Stimulated activated CD8-positive, alpha-beta memory T cell treated with anti-CD3 and anti-CD28 coated beads, Interleukin-4, amount 100 ng/mL, for 24 hours (primary cell): ENCODE data around the gene AGAP9.
"Not testable (repeated sequence)": the region's sequence is repeated elsewhere in the genome, so short reads cannot be mapped to it uniquely, and the experiment has no call there.

Experiments
- DNase-seq: peaks from one replicate; pipeline ENCODE4 v3.0.0-alpha.2; 2020; ENCODE audit warnings: low read depth

AGAP9 gene

DNA sequence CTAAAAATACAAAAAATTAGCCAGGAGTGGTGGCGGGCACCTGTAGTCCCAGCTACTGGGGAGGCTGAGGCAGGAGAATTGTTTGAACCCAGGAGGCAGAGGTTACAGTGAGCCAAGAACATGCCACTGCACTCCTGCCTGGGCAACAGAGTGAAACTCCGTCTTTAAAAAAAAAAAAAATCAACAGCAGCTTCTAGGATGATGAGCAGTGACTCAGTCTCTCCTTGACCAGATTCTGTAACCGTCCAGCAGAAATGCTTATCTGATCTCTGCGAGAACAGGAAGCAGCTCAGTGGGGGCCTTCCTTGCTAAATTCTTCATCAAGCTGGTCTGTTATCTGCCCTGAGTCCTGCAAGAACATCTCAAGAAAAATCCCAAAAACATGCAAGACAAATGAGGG lies 37.5 kb downstream of the AGAP9 start:
- not testable (repeated sequence) for DNase-seq

DNA sequence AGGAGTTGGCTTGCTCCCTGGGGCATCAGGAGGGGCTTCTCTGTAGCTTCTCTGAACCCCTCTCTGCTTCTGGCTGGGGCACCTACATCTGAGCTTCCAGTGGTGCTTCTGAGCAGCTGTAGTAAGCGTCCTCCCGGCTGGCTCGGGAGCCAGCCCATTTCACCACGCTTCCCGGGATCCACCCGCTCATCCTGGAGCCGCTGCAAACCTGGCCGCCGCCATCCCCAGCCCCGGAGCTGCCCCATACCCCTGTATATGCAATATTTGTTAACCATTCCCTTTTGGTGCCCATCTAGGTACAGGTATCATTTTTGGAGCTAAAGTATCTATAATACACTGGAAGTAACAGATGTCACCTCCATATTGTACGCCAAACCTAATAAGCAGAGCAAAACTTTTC lies 38.7 kb downstream of the AGAP9 start:
- DNase-seq = not testable (repeated sequence)

DNA sequence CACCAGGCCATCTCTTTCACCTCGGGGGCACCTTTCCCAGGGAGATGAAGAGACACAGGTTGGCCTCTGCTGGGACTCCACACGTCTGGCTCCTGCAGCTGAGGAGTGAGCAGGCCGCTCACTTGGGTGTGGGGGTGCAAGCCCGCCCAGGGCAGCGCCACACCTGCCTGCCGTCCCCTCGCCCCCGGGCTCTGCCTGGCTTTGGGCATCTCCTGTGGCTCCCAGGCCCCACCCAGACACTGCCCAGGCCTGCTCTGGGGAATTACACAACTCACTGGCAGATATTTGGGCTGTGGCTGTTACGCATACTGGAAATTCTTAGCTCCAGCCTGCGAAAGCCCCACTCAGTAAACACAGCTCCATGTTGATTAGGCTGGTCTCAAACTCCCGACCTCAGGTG lies 39.5 kb downstream of the AGAP9 start, which contains the start of gene ANXA8:
Gene ANXA8 (minus strand): TSS at position 193 of the 400 bp plus-strand sequence. CDS start 182 bp downstream, at position 11.
- DNase-seq = not testable (repeated sequence)

DNA sequence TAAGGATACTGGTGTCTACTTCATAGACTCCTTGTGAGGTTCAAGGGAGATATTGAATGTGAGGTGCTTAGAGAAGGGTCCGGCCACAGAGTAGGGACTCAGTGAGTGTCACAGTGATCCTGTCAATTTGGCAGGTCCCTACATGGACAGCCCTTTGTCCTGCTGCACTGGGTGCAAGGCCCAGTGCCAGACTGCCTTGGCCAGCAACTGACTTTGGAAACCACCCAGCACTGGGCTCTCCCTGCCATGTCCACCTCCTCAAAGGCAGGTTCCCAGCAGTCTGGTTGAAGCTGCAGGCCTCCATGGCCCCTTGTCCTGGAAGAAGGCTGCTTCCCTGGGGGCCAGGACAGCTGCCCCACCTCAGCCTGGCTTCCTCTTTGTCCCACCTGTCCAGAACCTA lies 41.1 kb downstream of the AGAP9 start:
- DNase-seq = not testable (repeated sequence)

DNA sequence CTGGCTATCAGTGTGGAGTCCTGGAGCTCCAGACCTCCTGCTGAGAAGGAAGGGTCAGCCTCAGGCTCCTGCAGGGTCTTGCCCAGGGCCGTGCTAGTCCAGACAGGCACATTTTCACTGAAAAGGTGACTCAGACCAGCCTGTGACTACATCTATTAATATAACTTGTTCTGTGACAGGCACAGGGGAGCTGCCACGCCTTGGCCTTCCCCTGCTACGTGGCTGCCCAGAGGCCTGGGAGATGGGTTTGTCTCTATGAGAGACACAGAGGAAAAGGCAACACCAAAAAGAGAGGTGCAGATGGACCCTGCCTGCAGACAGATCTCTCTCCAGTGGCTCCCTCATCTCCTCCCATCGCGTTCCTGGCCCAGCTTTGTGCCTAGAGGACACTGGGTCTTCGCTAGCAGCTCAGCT lies 41.7 kb downstream of the AGAP9 start:
- not testable (repeated sequence) for DNase-seq

DNA sequence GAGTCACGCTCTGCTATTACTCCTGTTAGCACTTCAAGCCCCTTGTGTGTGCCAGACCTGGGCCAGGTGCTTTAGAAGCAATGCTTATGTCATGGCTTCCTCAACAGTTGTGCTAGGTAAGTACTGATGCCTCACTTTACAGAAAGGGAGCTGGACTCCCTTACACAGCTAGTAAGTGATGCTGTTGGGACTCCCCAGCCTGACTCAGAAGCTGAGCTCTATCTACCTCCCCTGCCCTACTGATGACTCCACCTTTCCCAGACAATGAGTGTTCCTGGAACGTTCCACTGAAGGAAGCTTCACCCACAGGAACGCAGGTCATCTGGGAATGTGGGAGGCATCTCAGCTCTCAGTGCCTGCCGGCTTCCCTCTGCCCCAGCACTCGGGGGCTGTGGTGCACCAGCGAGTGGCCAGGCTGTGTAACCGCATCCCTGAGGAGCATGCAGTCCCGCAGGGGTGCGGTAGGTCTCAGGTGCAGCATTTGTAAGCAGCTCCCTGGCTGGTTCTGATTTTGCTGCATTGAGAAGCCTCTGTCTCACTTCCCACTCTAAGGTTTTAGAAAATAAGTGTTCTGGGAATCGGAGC lies 42.2 kb downstream of the AGAP9 start:
- not testable (repeated sequence) for DNase-seq

DNA sequence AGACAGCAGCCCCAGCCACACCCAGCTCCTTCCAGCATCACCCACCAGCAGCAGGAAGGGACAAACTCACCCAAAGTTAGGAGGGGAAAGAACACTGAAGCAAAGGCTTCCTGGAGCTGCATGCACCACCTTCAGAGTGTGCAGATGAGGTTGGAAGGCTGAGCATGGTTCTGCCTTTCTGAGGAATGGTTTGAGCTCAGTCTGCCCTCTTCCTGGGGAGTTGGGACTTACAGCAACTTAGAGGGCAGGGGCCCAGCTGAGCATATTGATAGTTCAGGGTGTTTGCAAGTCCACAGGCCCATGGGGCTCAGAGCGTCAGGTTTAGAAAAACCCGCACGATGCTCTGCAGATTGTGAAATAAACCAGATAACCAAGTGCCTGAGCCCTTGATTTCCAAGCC lies 43.3 kb downstream of the AGAP9 start:
- DNase-seq = not testable (repeated sequence)

DNA sequence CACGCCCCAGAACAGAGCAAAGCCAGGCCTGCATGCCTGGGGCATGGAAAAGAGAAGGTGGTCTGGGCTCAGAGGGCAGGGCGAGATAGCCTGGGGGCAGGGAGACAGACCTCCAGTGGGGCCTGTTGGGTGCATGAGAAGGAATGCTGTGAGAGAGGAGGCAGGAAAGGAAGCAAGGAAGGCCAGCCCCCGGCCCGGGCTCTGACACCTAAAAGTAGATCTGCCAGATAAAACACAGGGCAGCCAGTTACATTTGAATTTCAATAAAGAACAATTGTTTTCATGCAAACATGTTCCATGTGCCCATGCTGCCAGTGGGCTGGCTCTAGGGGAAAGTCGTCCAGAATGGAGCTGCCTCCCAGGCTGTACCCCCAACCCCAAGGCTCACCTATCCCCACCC lies 45.3 kb downstream of the AGAP9 start:
- DNase-seq = not testable (repeated sequence)

DNA sequence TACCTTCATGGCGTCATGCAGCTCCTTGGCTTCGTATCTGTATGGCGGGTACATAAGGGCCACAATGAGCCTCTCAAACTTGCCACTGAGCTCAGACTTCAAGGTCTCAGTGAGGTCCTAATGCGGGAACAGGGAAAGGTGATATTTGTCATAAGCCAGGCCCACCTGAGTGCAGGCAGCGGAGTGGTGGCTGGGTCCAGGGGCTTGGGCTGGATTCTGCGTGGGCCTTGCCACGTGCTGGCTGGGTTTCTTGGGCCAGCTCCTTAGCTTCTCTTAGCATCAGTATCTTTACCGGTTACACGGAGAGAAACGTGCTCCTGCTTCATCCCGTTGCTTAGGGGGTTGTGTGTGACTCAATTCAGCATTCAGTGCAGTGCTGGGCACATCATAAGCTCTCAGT lies 46.4 kb downstream of the AGAP9 start:
- DNase-seq = not testable (repeated sequence)

DNA sequence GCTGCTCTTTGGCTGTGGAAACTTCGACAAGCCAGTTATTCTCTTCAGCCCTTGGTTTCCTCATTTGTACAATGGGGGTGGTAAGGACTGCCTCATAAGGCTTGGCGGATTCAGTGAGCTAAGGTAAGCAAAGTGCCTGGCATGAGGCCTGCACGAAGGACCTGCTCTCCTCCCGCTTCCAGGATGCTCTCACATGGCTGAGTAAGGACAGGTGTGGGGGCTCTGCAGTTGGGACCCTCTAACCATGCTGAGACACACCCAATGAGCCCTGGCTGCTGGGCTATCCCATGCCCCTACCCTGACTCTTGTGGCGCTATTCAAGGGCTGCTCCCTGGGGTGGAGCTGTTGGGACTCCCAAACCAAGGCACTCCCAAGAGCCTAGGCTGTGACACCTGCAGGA lies 48.3 kb downstream of the AGAP9 start:
- not testable (repeated sequence) for DNase-seq

DNA sequence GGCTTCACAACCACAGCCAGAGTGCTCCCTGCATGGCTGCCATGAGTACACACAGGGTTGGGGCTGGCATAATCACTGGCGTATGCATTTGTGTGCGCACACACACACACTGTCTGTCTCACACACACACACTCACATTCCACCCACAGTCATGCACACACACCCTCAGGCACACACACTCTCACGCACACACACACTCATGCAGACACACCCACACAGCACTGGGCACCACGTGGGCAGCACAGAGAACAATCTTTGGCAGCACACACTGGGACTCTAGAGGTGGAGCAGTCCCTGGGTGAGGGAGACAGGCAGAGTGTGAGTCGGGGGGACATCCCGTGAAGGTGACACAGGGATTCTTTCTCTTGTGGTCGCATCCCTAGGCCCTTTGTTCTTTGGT lies 49.9 kb downstream of the AGAP9 start:
- not testable (repeated sequence) for DNase-seq

DNA sequence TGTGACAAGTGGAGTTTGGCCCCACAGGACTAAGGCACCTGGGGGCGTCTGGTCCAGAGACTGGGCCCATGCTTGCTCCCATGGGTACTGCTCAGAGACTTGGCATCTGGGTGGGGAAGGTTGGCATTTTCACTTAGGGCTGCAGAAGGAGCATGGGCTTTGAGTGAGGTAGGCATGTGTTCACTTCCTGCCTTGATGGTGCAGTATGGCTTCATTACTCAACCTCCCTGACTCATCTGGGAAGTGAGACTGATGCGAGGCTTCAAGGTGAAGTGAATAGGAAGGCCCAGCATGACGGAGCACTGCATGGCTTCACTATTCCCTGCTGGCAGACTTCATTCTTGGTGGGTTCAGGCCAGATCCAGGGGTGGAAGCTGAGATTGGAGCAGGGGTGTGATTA lies 50.8 kb downstream of the AGAP9 start:
- not testable (repeated sequence) for DNase-seq

DNA sequence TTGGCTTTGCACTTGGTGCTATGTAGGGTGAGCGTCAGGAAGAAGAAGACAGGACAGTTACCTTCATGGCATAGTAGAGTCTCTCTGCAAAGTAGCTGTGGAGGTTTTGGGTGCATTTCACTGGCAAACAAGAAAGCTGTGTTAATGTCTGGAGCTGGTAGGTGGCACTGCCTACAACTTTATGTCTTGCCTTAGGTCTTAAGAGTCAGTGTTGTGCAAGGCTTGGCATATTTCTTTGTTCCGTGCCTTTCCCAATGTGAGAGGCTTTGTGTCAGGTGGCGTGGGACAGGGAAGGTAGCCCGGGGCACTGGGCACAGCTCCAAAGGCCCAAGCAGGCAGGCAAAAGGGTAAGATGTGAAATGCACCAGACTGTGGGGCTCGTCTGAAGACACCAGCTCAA lies 51.4 kb downstream of the AGAP9 start:
- DNase-seq = not testable (repeated sequence)

DNA sequence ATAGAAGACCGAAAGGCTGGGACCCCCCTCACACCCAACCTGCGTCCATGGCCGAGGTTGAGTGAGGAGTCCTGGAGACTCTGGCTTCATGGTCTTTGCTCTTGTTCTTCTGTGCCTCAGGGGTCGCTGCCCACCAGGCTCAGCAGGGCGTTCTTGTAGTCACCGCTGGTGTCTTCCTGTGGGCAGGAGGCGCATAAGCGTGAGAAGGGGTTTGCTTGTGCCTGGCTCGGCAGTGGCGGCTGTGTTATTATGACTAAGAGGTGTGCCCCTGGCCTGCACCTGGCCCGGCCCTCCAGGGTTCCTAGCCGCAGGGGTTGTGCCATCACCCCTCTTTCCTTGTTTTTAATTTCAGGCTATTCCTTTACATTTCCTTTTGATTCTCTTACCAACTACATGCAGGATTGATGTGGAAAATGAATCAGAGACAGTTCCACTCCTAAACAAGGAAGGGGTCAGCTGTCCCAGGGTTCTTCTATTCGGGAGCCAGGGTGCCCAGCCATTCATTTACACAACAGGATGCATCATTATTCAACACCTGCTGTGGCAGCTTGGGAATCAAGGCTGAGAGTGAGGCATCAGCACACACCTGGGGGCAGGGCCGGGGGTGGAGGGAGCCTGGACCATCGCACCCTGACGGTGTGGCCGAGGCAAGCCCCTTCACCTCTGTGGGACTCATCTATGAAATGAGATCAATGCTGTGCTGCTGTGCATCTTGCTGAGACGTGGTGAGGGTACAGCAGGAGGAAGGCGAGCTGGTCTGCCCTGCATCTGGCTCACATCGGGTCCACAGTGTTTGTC lies 54.5 kb downstream of the AGAP9 start:
- not testable (repeated sequence) for DNase-seq

DNA sequence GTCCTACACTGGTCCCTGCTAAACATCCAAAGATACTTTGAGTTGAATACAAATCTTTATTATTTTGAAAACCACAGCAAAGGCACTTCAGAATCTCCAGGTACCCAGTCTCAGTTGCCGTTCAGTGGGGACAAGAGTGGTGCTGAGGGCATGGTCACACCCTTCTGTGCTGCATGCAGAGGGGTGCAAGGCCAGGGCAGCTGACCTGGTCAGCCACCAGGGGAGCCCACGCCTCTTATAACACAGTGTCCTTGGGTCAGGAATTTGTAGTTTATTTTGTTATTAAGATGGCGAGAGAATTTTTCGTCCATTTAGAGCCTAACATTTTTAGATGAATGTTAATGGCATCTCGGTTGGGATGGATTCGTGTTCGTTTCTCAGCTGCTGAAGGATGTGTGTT lies 55.5 kb downstream of the AGAP9 start:
- DNase-seq = not testable (repeated sequence)

DNA sequence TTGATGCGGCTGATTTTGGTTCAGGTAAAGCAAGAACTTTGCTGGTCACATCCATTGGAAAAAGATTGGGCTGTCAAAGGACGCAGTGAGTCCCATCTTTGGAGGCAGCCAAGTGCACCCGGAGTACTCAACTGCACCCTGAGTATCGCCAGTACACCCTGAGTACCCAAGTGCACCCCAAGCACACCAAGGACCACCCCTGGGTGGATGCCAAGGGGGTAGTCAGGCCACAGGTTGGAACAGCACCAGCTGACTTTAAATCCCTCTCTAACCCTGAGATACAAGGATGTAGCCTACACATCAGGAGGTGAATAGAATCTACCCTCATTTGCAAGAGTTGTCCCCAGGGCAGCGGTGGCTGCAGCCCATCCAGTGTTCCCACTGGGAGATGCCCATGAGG lies 56.0 kb downstream of the AGAP9 start:
- DNase-seq = not testable (repeated sequence)

DNA sequence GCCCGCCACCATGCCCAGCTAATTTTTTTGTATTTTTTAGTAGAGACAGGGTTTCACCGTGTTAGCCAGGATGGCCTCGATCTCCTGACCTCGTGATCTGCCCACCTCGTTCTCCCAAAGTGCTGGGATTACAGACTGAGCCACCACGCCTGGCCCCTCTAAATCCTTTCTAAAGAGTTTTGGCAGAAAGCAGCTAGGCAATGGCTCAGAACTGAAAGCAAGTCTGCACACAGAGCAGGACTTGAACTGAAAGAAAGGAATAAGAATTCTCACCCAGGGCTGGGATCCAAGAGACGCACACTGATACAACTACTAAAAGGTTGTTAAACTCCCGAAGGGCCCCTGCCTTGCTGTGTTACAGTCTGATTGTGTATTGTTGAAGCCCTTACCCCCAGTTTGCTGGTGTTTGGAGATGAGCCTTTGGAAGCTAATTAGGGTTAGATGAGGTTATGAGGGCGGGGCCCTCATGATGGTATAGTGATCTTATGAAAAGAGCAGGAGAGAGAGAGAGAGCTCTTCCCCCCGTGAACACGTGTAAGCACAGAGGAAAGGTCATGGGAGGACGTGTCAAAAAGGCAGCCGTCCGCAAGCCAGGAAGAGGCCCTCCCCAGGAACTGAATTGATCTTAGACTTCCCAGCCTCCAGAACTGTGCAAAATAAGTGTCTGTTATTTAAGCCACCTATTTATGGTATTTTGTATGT lies 58.1 kb downstream of the AGAP9 start:
- not testable (repeated sequence) for DNase-seq

DNA sequence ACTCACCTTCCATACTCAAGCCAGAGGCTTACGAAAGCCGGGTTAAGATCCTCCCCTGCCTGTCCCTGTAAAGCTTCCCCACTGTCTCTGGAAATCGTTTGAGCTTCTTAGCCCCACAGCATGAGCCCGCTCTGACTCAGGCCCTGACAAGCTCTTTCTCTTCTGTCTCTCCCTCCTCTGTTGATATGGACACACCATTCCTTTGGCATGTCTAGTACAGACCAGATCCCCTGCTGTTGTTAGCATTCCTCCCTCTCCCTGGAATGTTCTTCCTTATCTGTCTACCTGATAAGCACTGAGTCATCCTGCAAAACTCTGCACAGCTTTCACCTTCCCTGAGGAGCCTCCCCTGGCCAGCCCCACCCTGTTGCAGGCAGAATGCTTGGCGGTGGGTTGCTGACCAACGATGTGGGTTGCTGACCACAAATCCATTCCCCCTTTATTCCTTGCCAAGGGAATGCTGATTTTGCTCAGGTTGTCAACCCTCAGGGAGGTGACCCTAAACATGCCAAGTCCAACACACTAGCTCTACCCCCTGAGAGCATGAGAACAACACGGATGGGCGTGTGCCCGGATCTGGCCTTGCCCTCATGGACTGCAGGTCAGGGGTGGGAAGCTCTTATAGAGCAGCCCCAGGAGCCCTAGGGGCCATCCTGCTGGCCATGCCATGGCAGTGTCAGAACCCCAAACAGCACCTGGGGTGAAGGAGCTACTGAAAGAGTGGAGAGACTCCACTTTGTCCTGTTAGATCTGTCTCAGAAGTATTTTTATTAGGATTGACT lies 60.7 kb downstream of the AGAP9 start:
- DNase-seq = not testable (repeated sequence)

DNA sequence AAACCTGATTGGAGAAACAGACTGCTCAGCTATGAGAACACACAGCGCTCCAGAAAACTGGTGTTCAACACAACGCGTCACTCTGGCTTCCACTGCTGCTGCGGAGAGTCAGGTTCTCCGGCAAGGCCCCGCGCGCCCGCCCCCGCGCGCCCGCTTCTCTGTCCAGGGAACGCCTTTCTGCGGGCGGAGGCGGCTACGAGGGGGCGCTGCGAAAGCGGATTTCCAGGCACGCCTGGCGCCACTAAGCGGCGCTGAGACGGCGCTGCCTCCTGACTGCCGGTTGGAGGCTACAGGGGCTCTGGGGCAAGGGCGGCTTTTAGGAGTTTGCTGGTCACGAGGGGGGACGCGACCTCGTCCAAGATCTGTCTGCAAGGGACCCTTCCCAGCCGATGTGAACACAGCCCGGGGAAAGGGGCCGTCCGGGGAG lies 62.2 kb downstream of the AGAP9 start:
- DNase-seq = not testable (repeated sequence)

DNA sequence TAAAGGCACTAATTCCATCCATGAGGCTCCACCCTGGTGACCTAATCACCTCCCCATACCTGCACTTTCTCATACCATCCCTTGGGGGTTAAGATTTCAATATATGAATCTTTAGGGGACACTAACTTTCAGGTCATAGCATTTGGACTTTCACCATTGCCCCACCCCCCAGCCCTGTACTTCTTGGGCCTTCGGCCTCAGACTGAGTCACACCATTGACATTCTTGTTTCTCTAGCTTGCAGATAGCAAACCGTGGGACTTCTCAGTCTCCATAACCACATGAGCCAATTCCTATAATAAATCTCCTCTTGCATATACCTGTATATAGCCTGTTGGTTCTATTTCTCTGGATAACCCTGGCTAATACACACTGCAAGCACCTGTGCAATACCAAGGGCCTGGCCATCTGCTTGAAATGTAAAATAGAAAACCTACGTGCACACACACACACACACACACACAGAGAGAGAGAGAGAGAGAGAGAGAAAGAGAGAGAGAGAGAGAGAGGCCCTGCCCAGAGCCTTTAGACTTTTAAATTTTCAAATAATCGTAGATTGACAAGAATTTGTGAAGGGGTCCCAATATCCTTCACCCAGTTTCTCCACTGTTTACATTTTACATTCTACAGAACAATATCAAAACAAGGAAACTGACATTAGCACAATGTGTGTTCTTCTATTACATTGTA lies 64.8 kb downstream of the AGAP9 start:
- DNase-seq = no peak

DNA sequence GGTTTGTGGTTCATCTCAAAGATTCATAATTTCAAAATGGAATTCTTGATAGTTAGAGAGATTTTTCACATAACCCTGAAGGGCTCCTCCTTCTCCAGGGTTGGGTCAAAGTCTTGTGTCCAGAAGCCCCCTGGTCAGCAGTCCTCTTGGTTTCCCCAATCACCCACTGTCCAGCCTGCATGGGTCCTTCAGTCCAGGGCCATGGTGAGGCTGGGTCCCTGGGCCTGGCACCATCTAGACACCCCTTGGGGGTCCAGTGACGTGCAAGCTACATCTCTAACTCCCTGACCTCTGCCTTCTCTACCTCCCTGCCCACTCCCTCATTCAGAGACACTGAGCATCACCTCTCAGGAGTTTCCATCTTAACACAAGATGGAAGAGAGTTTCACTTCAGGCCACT lies 65.6 kb downstream of the AGAP9 start:
- DNase-seq = no peak

DNA sequence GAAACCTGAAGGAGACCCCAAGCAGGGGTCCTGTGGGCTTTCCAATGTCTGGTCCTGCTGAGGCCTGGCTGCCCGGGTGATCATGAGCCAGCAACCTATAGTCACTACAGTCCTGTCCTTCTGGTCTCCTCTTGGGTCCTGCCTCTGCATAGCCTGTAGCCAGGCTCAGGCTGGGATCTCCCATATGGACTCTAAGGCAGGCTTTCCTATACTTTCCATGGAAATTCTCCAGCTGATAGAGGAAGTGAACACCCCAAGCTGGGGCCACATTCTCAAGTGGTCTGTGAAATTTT lies 66.0 kb downstream of the AGAP9 start:
- no peak for DNase-seq
